ENCODE data around the gene DCST1. TPM values are rescaled to one million over a fixed set of nuclear protein-coding genes. Genes with fewer than 3 reads are reported as not detected.

DCST1 gene
- total RNA-seq, 3 donors from 2014 or later = 0.19 to 0.20 TPM; not detected in 1

DNA sequence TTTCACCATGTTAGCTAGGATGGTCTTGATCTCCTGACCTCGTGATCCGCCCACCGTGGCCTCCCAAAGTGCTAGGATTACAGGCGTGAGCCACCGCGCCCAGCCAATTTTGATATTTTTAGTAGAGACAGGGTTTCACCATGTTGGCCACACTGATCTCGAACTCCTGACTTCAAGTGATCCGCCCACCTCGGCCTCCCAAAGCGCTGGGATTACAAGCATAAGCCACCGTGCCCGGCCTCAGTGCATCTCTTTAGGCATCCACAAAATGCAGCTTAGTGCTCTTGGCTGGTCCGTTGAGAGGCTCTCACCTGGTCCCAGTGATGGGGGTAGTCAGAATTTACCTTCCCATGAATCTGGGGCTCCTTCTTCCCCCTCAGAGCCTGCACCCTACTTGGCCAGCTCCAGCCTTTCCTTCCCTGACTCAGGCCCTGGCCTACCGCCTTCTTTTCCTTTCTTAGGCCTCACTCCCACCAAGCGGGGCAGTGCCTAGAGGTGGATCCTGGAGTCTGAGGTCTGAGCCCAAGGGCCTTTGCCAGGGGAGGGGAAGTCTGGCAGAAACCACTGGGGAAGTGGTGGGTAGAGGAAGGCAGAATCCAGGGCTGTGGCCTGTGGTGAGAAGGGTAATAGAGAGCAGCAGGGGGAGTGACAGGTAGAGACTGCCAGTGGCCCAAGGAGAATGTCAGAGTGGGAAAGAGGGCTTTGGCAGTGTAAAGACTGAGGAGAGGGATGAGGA is 36.5 kb upstream of the DCST1 start:
- no peaks in the 10 kb centered on the region for H3K36me3 ChIP-seq (ENCODE audit: low read depth)
- no peak for ATAC-seq
- intact Hi-C loops (cut with DNase I, micrococcal nuclease) = no loop called here
- DNase-seq = peak in 1 of 3 donors; percentile 41
- no peaks in the 10 kb centered on the region for H3K9me3 ChIP-seq
- TF ChIP-seq, protein P1, sequence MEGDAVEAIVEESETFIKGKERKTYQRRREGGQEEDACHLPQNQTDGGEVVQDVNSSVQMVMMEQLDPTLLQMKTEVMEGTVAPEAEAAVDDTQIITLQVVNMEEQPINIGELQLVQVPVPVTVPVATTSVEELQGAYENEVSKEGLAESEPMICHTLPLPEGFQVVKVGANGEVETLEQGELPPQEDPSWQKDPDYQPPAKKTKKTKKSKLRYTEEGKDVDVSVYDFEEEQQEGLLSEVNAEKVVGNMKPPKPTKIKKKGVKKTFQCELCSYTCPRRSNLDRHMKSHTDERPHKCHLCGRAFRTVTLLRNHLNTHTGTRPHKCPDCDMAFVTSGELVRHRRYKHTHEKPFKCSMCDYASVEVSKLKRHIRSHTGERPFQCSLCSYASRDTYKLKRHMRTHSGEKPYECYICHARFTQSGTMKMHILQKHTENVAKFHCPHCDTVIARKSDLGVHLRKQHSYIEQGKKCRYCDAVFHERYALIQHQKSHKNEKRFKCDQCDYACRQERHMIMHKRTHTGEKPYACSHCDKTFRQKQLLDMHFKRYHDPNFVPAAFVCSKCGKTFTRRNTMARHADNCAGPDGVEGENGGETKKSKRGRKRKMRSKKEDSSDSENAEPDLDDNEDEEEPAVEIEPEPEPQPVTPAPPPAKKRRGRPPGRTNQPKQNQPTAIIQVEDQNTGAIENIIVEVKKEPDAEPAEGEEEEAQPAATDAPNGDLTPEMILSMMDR (IDR thresholded peaks at IDR 0.05) = no peak
- peaks cover 19% of the 10 kb centered on the region for H3K4me1 ChIP-seq (ENCODE audit: low read depth)
- no peak overlapping the region for H3K4me3 ChIP-seq

- DNase-seq = peak in 1 of 3 donors; percentile 40
- no peak for ATAC-seq
- no peaks in the 10 kb centered on the region for H3K36me3 ChIP-seq (ENCODE audit: low read depth)
- no peak overlapping the region for H3K4me3 ChIP-seq
- TF ChIP-seq, protein P1 (IDR thresholded peaks at IDR 0.05) = no peak
- intact Hi-C loops (cut with DNase I, micrococcal nuclease) = no loop called here
- peaks cover 19% of the 10 kb centered on the region for H3K4me1 ChIP-seq (ENCODE audit: low read depth)
- no peaks in the 10 kb centered on the region for H3K9me3 ChIP-seq
Measured at GRCh38 chr1:154998201-154998780, 35.3 kb upstream of the DCST1 start.

DNA sequence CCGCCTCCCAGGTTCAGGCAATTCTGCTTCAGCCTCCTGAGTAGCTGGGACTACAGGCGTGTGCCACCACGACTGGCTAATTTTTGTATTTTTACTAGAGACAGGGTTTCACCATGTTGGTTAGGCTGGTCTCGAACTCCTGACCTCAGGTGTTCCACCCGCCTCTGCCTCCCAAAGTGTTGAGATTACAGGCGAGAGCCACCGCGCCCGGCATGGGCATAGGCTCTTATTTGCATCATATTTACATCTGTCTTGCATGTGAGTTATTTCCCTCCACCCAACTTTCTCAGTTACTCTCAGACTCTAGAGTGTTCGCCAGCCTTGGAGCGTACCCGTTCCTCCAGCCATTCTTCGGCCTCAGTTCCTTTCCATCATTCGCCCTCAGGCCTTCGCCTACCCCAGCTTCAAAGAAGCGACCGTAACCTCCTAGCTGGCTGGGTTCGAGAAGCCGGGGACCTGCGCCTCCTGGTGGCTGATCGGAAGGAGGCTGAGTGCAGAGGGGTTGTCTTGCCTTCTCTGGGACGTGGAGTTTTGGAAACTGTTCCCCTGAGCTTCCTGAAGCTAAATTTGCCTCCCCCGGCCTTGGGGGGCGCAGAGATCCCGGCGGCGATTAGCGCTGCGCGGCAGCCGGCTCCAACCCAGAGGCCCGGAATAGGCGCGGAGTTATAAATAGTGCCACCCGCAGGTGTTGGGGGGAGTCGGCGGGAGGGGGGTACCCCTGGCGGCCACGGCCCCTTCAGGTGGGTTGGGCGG is 34.6 kb upstream of the DCST1 start:
- no peaks in the 10 kb centered on the region for H3K9me3 ChIP-seq
- intact Hi-C loops (cut with DNase I, micrococcal nuclease) = no loop called here
- H3K4me1 ChIP-seq (ENCODE audit: low read depth) = peaks cover 19% of the 10 kb centered on the region
- TF ChIP-seq, protein P1 (IDR thresholded peaks at IDR 0.05) = peak; percentile 57
- H3K4me3 ChIP-seq = no peak overlapping the region
- no peaks in the 10 kb centered on the region for H3K36me3 ChIP-seq (ENCODE audit: low read depth)
- DNase-seq (peak; percentile 75 to 82 (median 78)), ATAC-seq (no peak)

DNA sequence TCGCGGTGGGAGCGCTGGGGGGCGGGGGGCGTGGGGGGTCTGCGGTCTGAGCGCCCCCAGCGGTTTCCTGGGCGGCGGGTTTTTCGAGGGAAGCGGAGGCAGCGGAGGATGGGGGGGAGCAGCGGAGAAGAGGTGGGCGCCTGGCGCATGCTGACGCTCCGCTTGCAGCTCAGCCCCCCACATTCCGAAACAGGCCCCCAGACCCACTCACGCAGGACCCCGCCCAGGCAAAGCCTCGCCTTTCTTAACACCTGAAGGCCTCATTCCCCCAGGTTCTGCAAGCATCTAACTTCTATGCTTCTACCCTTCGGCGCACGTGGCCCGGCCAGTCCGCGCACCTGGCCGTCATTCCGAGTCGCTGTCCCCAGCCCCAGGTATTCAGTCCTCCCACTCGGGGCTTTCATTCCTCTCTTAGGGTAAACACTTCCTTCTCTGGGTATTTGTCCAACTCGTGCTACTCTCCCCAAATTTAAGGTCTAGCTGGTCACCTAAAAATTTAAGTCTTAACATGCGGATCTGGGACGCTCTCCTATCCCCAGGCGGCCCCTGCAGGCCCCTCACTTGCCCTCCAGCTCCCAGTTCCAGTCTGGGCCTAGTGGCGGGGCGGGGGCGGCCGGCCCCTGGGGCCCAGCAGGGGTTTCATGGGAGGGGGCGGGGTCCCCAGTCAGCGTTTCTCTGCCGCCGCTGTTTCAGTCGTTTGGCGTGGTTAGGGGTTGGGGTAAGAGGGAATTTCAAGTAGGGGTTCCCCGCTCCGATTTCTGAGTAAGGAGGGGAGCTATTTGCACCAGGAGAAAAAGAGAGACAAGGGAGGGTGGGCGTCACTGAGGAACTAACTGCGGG is 33.8 kb upstream of the DCST1 start:
- TF ChIP-seq, protein P1 (IDR thresholded peaks at IDR 0.05) = no peak
- ATAC-seq = no peak
- peaks cover 25% of the 10 kb centered on the region for H3K4me1 ChIP-seq (ENCODE audit: low read depth)
- no peaks in the 10 kb centered on the region for H3K9me3 ChIP-seq
- no peak overlapping the region for H3K4me3 ChIP-seq
- DNase-seq = peak; percentile 59 to 78 (median 68)
- no peaks in the 10 kb centered on the region for H3K36me3 ChIP-seq (ENCODE audit: low read depth)
- intact Hi-C loops (cut with DNase I, micrococcal nuclease) = no loop called here

DNA sequence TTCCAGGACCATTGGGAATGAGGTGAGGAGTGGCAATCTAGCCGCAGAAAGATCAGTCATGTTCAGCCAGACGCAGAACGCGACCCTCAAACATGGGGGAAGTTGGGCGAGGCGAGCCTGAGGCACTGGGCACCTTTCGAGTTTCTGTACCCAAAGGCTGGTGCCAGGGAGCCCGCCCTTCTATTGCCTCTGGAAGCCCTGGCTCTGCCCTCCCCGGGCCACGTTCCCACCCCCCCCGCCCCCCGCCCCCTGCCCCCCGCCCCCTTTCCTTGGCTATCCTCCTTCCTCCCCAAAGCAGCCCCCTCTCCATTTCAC is 33.3 kb upstream of the DCST1 start:
- intact Hi-C loops (cut with DNase I, micrococcal nuclease) = no loop called here
- DNase-seq (peak; percentile 67 to 74 (median 70)), ATAC-seq (no peak)

More for the DNA sequence above, 33.3 kb upstream of the DCST1 start:
- Histone ChIP-seq H3K9me3 (no peaks in the 10 kb centered on the region), H3K4me3 (no peak overlapping the region), H3K36me3 (ENCODE audit: low read depth) (no peaks in the 10 kb centered on the region), H3K4me1 (ENCODE audit: low read depth) (peaks cover 31% of the 10 kb centered on the region)
- TF ChIP-seq, protein P1 (IDR thresholded peaks at IDR 0.05) = no peak

Measured in mucosa of descending colon (tissue), 3 donors.